Neural progenitor cell (in vitro differentiated cells): ENCODE measurements around the gene TWNK. TPM values are rescaled to one million over a fixed set of nuclear protein-coding genes. Genes with fewer than 3 reads are reported as not detected.

ENCODE experiments used
- DNase-seq: peaks from one replicate; pipeline ENCODE4 v3.0.0-alpha.2; 2016; ENCODE audit warnings: low spot score
- H2AFZ ChIP-seq: fragments of 200-600 bp; sonication (generic); replicated peaks from 2 replicates; pipeline ENCODE4 v1.6.1; 2016; ENCODE audit warnings: antibody characterized with exemption
- H3F3A ChIP-seq: fragments of 200-600 bp; sonication (generic); 2 replicates; pipeline ENCODE4 v1.6.1; 2016; ENCODE audit warnings: antibody characterized with exemption, low read depth
- H3K27ac ChIP-seq: fragments of 200-600 bp; sonication (generic); 2 replicates; pipeline ENCODE4 v1.5.1; 2016; ENCODE audit warnings: mild to moderate bottlenecking
- H3K27me3 ChIP-seq: fragments of 200-600 bp; sonication (generic); 2 replicates; pipeline ENCODE4 v1.6.1; 2016; ENCODE audit warnings: mild to moderate bottlenecking, moderate library complexity
- H3K36me3 ChIP-seq: fragments of 200-600 bp; sonication (generic); 2 replicates; pipeline ENCODE4 v1.5.1; 2016
- H3K4me1 ChIP-seq: fragments of 200-600 bp; sonication (generic); 2 replicates; pipeline ENCODE4 v1.6.1; 2016; ENCODE audit warnings: mixed run types
- H3K4me2 ChIP-seq: fragments of 200-600 bp; sonication (generic); 2 replicates; pipeline ENCODE4 v1.6.1; 2016
- H3K4me3 ChIP-seq: fragments of 200-600 bp; sonication (generic); 2 replicates; pipeline ENCODE4 v1.5.1; 2016
- H3K79me2 ChIP-seq: fragments of 200-600 bp; sonication (generic); 2 replicates; pipeline ENCODE4 v1.6.1; 2016; ENCODE audit warnings: low read depth
- H3K9ac ChIP-seq: fragments of 200-600 bp; sonication (generic); 2 replicates; pipeline ENCODE4 v1.6.1; 2016
- H3K9me3 ChIP-seq: fragments of 200-600 bp; sonication (generic); 2 replicates; pipeline ENCODE4 v1.5.1; 2016; ENCODE audit warnings: low read depth
- H4K20me1 ChIP-seq: fragments of 200-600 bp; sonication (generic); 2 replicates; pipeline ENCODE4 v1.6.1; 2016; ENCODE audit warnings: low read depth
- H3K27ac Mint-ChIP-seq: 3 replicates; pipeline ENCODE4 v1.8.0; 2021; ENCODE audit warnings: mixed read lengths
- H3K27me3 Mint-ChIP-seq: 2 replicates; pipeline ENCODE4 v1.8.0; 2022; ENCODE audit warnings: low read depth, mild to moderate bottlenecking, inconsistent platforms, moderate library complexity, mixed read lengths; ENCODE audit not compliant: insufficient read depth
- H3K36me3 Mint-ChIP-seq: 3 replicates; pipeline ENCODE4 v1.8.0; 2021; ENCODE audit warnings: mixed read lengths
- H3K4me1 Mint-ChIP-seq: 3 replicates; pipeline ENCODE4 v1.8.0; 2021; ENCODE audit warnings: mixed read lengths
- H3K4me3 Mint-ChIP-seq: 3 replicates; pipeline ENCODE4 v1.8.0; 2021; ENCODE audit warnings: mild to moderate bottlenecking, moderate library complexity, mixed read lengths
- H3K9me3 Mint-ChIP-seq: 3 replicates; pipeline ENCODE4 v1.8.0; 2020; ENCODE audit warnings: mixed read lengths
- EZH2 ChIP-seq: fragments of 200-600 bp; sonication (generic); IDR thresholded peaks from 2 replicates; pipeline ENCODE4 v1.6.1; 2017; ENCODE audit warnings: antibody characterized with exemption, mild to moderate bottlenecking, moderate library complexity
- EZH2phosphoT487 ChIP-seq: fragments of 200-600 bp; sonication (generic); IDR thresholded peaks from 2 replicates; pipeline ENCODE4 v1.6.1; 2017; ENCODE audit warnings: antibody characterized with exemption
- total RNA-seq: library from RNA; depleted of rRNA; stranded (reverse); fragments of >200 nt; gene quantifications from 2 replicates; pipeline ENCODE4 v1.2.3, GENCODE V29; 2015; ENCODE audit warnings: low replicate concordance
- TF ChIP-seq, protein P1 (sequence below): fragments of 200-600 bp; sonication (generic); IDR thresholded peaks from 2 replicates; pipeline ENCODE4 v1.5.1; 2017; ENCODE audit warnings: antibody characterized with exemption, mild to moderate bottlenecking

The TWNK gene
- total RNA-seq, 1 donor from 2014 or later = 6.4 TPM

- H3K9me3 Mint-ChIP-seq = no peaks in the 10 kb centered on the region
- no peak overlapping the region for H3K9ac ChIP-seq
- no peak overlapping the region for H2AFZ ChIP-seq
- H3K9me3 ChIP-seq = no peaks in the 10 kb centered on the region
- H3K4me3 Mint-ChIP-seq = no peak overlapping the region
- H3K27me3 Mint-ChIP-seq = peaks cover 11% of the 10 kb centered on the region
- H4K20me1 ChIP-seq = peaks cover 29% of the 10 kb centered on the region
- peaks cover 15% of the 10 kb centered on the region for H3K4me1 ChIP-seq
- no peak for DNase-seq
- no peak overlapping the region for H3K4me2 ChIP-seq
- no peak overlapping the region for H3K27ac Mint-ChIP-seq
- H3K36me3 ChIP-seq = no peaks in the 10 kb centered on the region
- H3K79me2 ChIP-seq = peaks cover 40% of the 10 kb centered on the region
- TF ChIP-seq, protein P1, sequence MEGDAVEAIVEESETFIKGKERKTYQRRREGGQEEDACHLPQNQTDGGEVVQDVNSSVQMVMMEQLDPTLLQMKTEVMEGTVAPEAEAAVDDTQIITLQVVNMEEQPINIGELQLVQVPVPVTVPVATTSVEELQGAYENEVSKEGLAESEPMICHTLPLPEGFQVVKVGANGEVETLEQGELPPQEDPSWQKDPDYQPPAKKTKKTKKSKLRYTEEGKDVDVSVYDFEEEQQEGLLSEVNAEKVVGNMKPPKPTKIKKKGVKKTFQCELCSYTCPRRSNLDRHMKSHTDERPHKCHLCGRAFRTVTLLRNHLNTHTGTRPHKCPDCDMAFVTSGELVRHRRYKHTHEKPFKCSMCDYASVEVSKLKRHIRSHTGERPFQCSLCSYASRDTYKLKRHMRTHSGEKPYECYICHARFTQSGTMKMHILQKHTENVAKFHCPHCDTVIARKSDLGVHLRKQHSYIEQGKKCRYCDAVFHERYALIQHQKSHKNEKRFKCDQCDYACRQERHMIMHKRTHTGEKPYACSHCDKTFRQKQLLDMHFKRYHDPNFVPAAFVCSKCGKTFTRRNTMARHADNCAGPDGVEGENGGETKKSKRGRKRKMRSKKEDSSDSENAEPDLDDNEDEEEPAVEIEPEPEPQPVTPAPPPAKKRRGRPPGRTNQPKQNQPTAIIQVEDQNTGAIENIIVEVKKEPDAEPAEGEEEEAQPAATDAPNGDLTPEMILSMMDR = no peak
- TF ChIP-seq EZH2 = no peak
- peaks cover 10% of the 10 kb centered on the region for H3K36me3 Mint-ChIP-seq
- peaks cover 18% of the 10 kb centered on the region for H3F3A ChIP-seq
- H3K27ac ChIP-seq = no peak overlapping the region
- H3K27me3 ChIP-seq = no peaks in the 10 kb centered on the region
- peaks cover 12% of the 10 kb centered on the region for H3K4me1 Mint-ChIP-seq
- H3K4me3 ChIP-seq = no peak overlapping the region
These were observed 16.4 kb downstream of the TWNK start for GRCh38 chr10:101003639-101004206.

GRCh38 chr10:101005361-101005760 is 18.0 kb downstream of the TWNK start:
- H3K27ac Mint-ChIP-seq = no peak overlapping the region
- H3K9ac ChIP-seq = no peak overlapping the region
- no peak overlapping the region for H2AFZ ChIP-seq
- no peaks in the 10 kb centered on the region for H3K36me3 ChIP-seq
- peaks cover 29% of the 10 kb centered on the region for H4K20me1 ChIP-seq
- H3K4me1 ChIP-seq = peaks cover 19% of the 10 kb centered on the region
- peaks cover 31% of the 10 kb centered on the region for H3K79me2 ChIP-seq
- no peaks in the 10 kb centered on the region for H3K27me3 ChIP-seq
- peaks cover 8% of the 10 kb centered on the region for H3K27me3 Mint-ChIP-seq
- no peaks in the 10 kb centered on the region for H3K9me3 Mint-ChIP-seq
- no peak overlapping the region for H3K4me3 Mint-ChIP-seq
- H3K4me3 ChIP-seq = no peak overlapping the region
- DNase-seq = no peak
- no peak overlapping the region for H3K4me2 ChIP-seq
- peaks cover 14% of the 10 kb centered on the region for H3K4me1 Mint-ChIP-seq
- no peak overlapping the region for H3K27ac ChIP-seq
- no peaks in the 10 kb centered on the region for H3K9me3 ChIP-seq
- peaks cover 10% of the 10 kb centered on the region for H3K36me3 Mint-ChIP-seq
- peaks cover 15% of the 10 kb centered on the region for H3F3A ChIP-seq
- no peak for TF ChIP-seq EZH2phosphoT487
- TF ChIP-seq, protein P1 = no peak
- TF ChIP-seq EZH2 = no peak

- no peaks in the 10 kb centered on the region for H3K27me3 ChIP-seq
- no peaks in the 10 kb centered on the region for H3K9me3 Mint-ChIP-seq
- H3K36me3 ChIP-seq = no peaks in the 10 kb centered on the region
- DNase-seq = no peak
- no peaks in the 10 kb centered on the region for H3K9me3 ChIP-seq
- H3K4me1 Mint-ChIP-seq = peaks cover 10% of the 10 kb centered on the region
- H3K4me3 ChIP-seq = no peak overlapping the region
- TF ChIP-seq EZH2 = no peak
- TF ChIP-seq EZH2phosphoT487 = no peak
- TF ChIP-seq, protein P1 = no peak
- H3K79me2 ChIP-seq = peaks cover 25% of the 10 kb centered on the region
- peaks cover 10% of the 10 kb centered on the region for H3K36me3 Mint-ChIP-seq
- H3K4me2 ChIP-seq = no peak overlapping the region
- peaks cover 29% of the 10 kb centered on the region for H4K20me1 ChIP-seq
- H3K4me1 ChIP-seq = peaks cover 18% of the 10 kb centered on the region
- no peak overlapping the region for H2AFZ ChIP-seq
- no peak overlapping the region for H3K4me3 Mint-ChIP-seq
- H3K27ac Mint-ChIP-seq = no peak overlapping the region
- peak overlapping the region; percentile 29 for H3K27ac ChIP-seq
- H3F3A ChIP-seq = peaks cover 15% of the 10 kb centered on the region
- no peak overlapping the region for H3K9ac ChIP-seq
- peaks cover 6% of the 10 kb centered on the region for H3K27me3 Mint-ChIP-seq
These were observed 18.7 kb downstream of the TWNK start for GRCh38 chr10:101005869-101006567.
